Neural cell (in vitro differentiated cells): ENCODE measurements around the gene CRTAC1. TPM values are rescaled to one million over a fixed set of nuclear protein-coding genes. Genes with fewer than 3 reads are reported as not detected.

Experiments used
- H2AFZ ChIP-seq: fragments of 200-600, 300-800 bp; sonication (generic), shearing (Covaris generic); 2 replicates; pipeline ENCODE4 v1.6.0; 2014; ENCODE audit warnings: low read depth, mild to moderate bottlenecking, antibody characterized with exemption, low read length, moderate library complexity
- H3F3A ChIP-seq: fragments of 200-600 bp; shearing (Covaris generic); 2 replicates; pipeline ENCODE4 v1.6.1; 2016; ENCODE audit warnings: mild to moderate bottlenecking, moderate library complexity, mixed read lengths, antibody characterized with exemption, low read length; ENCODE audit not compliant: insufficient read depth, poor library complexity, severe bottlenecking
- H3K27ac ChIP-seq: fragments of 200-600, 300-800 bp; sonication (generic), shearing (Covaris generic); 2 replicates; pipeline ENCODE4 v1.5.1; 2014; ENCODE audit warnings: mild to moderate bottlenecking, low read length, moderate library complexity
- H3K27me3 ChIP-seq: fragments of 300-800, 200-600 bp; sonication (generic), shearing (Covaris generic); 2 replicates; pipeline ENCODE4 v1.6.0; 2014; ENCODE audit warnings: mild to moderate bottlenecking, low read depth, low read length, moderate library complexity; ENCODE audit not compliant: insufficient read depth
- H3K36me3 ChIP-seq: fragments of 300-800, 200-600 bp; sonication (generic), shearing (Covaris generic); 2 replicates; pipeline ENCODE4 v1.5.1; 2014; ENCODE audit warnings: mild to moderate bottlenecking, antibody characterized with exemption, low read length, moderate library complexity; ENCODE audit not compliant: insufficient read depth
- H3K4me2 ChIP-seq: fragments of 300-800, 200-600 bp; sonication (generic), shearing (Covaris generic); 2 replicates; pipeline ENCODE4 v1.6.0; 2014; ENCODE audit warnings: mild to moderate bottlenecking, low read length
- H3K4me3 ChIP-seq: fragments of 300-800, 200-600 bp; sonication (generic), shearing (Covaris generic); 2 replicates; pipeline ENCODE4 v1.5.1; 2014; ENCODE audit warnings: mild to moderate bottlenecking, low read length, moderate library complexity
- H3K79me2 ChIP-seq: fragments of 200-600 bp; shearing (Covaris generic); replicated peaks from 2 replicates; pipeline ENCODE4 v1.6.0; 2014; ENCODE audit warnings: mild to moderate bottlenecking, low read length, moderate library complexity; ENCODE audit not compliant: insufficient read depth
- H3K9ac ChIP-seq: fragments of 300-800, 200-600 bp; sonication (generic), shearing (Covaris generic); 2 replicates; pipeline ENCODE4 v1.6.1; 2016; ENCODE audit warnings: mild to moderate bottlenecking, low read length, mixed read lengths
- H3K9me2 ChIP-seq: fragments of 200-600 bp; shearing (Covaris generic); 2 replicates; pipeline ENCODE4 v1.6.1; 2016; ENCODE audit warnings: mild to moderate bottlenecking, low read length, mixed read lengths; ENCODE audit not compliant: insufficient read depth
- H3K9me3 ChIP-seq: fragments of 200-600, 300-800 bp; sonication (generic), shearing (Covaris generic); 2 replicates; pipeline ENCODE4 v1.6.1; 2016; ENCODE audit warnings: mild to moderate bottlenecking, mixed run types, low read length, moderate library complexity, mixed read lengths
- H4K20me1 ChIP-seq: fragments of 200-600 bp; shearing (Covaris generic); 2 replicates; pipeline ENCODE4 v1.6.1; 2016; ENCODE audit warnings: mild to moderate bottlenecking, mixed run types; ENCODE audit not compliant: insufficient read depth
- EP300 ChIP-seq: fragments of 450-650 bp; conservative IDR thresholded peaks from 2 replicates; pipeline ENCODE4 v1.6.1; 2014; ENCODE audit warnings: antibody characterized with exemption, mild to moderate bottlenecking, moderate library complexity; ENCODE audit not compliant: poor library complexity, severe bottlenecking
- EZH2 ChIP-seq: fragments of 200-600, 300-800 bp; shearing (Covaris generic), sonication (generic); IDR thresholded peaks from 2 replicates; pipeline ENCODE4 v1.6.1; 2014; ENCODE audit warnings: antibody characterized with exemption, low read length, borderline replicate concordance, mild to moderate bottlenecking; ENCODE audit not compliant: insufficient read depth, poor library complexity, severe bottlenecking
- MXI1 ChIP-seq: fragments of 450-650 bp; conservative IDR thresholded peaks from 2 replicates; pipeline ENCODE4 v1.6.1; 2014; ENCODE audit warnings: antibody characterized with exemption, mild to moderate bottlenecking; ENCODE audit not compliant: poor library complexity, severe bottlenecking
- POLR2AphosphoS5 ChIP-seq: IDR thresholded peaks from 2 replicates; pipeline ENCODE4 v1.6.1; 2012
- RAD21 ChIP-seq: fragments of 450-650 bp; conservative IDR thresholded peaks from 2 replicates; pipeline ENCODE4 v1.6.1; 2014; ENCODE audit warnings: antibody characterized with exemption, mild to moderate bottlenecking, moderate library complexity
- SMC3 ChIP-seq: fragments of 450-650 bp; conservative IDR thresholded peaks from 2 replicates; pipeline ENCODE4 v1.6.1; 2014; ENCODE audit warnings: antibody characterized with exemption, mild to moderate bottlenecking, moderate library complexity; ENCODE audit not compliant: poor library complexity
- TAF1 ChIP-seq: IDR thresholded peaks from 2 replicates; pipeline ENCODE4 v1.6.1; 2012; ENCODE audit warnings: low read depth
- polyA plus RNA-seq: library from polyadenylated mRNA; depleted of rRNA; stranded (reverse); fragments of >200 nt; gene quantifications from 2 replicates; pipeline ENCODE4 v1.2.3, GENCODE V29; 2014
- TF ChIP-seq, protein P1 (sequence below): IDR thresholded peaks from 2 replicates; pipeline ENCODE4 v1.6.1; 2012; ENCODE audit warnings: borderline replicate concordance
- TF ChIP-seq, protein P2 (sequence below): fragments of 450-650 bp; IDR thresholded peaks from 2 replicates; pipeline ENCODE4 v1.5.1; 2014; ENCODE audit warnings: antibody characterized with exemption, mild to moderate bottlenecking, moderate library complexity; ENCODE audit not compliant: poor library complexity, severe bottlenecking

CRTAC1 gene
- polyA plus RNA-seq, 1 donor from 2014 or later: 1.1 TPM

DNA sequence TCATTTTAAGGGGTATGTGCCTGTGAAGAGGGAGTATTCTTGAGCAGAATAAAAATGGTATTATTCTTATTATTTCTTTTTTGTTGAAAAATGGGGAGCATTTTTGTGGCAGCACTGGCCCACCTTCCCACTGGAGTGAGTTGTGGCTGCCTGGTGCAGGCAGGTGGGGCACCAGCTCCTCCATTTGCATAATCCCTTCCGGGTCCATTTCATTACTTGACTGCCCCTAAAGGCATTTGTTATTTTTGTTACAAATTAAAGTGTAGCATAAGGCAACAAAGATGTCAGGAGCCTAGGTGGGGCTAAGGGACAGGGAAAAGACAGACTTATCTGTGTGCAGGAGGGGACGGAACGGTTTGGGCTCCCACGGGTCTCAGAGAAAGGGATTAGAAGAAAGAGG lies 154.0 kb downstream of the CRTAC1 start:
- H3K9me2 ChIP-seq: no peaks in the 10 kb centered on the region
- H3K4me3 ChIP-seq: no peak overlapping the region
- H4K20me1 ChIP-seq: no peaks in the 10 kb centered on the region
- TF ChIP-seq, protein P1, sequence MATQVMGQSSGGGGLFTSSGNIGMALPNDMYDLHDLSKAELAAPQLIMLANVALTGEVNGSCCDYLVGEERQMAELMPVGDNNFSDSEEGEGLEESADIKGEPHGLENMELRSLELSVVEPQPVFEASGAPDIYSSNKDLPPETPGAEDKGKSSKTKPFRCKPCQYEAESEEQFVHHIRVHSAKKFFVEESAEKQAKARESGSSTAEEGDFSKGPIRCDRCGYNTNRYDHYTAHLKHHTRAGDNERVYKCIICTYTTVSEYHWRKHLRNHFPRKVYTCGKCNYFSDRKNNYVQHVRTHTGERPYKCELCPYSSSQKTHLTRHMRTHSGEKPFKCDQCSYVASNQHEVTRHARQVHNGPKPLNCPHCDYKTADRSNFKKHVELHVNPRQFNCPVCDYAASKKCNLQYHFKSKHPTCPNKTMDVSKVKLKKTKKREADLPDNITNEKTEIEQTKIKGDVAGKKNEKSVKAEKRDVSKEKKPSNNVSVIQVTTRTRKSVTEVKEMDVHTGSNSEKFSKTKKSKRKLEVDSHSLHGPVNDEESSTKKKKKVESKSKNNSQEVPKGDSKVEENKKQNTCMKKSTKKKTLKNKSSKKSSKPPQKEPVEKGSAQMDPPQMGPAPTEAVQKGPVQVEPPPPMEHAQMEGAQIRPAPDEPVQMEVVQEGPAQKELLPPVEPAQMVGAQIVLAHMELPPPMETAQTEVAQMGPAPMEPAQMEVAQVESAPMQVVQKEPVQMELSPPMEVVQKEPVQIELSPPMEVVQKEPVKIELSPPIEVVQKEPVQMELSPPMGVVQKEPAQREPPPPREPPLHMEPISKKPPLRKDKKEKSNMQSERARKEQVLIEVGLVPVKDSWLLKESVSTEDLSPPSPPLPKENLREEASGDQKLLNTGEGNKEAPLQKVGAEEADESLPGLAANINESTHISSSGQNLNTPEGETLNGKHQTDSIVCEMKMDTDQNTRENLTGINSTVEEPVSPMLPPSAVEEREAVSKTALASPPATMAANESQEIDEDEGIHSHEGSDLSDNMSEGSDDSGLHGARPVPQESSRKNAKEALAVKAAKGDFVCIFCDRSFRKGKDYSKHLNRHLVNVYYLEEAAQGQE: no peak
- H3K36me3 ChIP-seq: no peaks in the 10 kb centered on the region
- H3K27ac ChIP-seq: no peak overlapping the region
- H3K79me2 ChIP-seq: no peaks in the 10 kb centered on the region
- H2AFZ ChIP-seq: no peak overlapping the region
- no peak overlapping the region for H3K4me2 ChIP-seq
- no peak overlapping the region for H3K9ac ChIP-seq
- no peaks in the 10 kb centered on the region for H3F3A ChIP-seq
- H3K9me3 ChIP-seq: no peaks in the 10 kb centered on the region
- H3K27me3 ChIP-seq: no peaks in the 10 kb centered on the region

DNA sequence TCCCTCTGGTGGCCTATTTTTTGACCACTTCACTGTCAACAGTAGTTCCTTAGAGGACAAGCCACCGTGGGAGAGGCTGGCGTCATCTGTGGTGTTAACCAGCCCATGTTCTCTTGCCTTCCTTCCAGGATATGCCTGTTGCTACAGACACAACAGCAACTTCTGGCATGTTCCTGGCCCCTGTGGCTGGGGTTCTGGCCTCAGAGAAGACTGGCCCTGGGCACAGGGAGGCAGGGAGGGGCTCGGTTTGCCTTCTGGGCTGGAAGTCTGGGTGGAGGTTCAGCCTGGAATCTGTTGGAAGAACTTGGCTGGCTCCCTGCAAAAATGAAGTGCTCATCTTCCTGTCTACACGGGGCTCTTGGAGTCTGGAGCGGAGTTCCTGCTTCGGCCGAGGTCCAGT lies 155.0 kb downstream of the CRTAC1 start:
- Histone ChIP-seq H3K79me2 (no peaks in the 10 kb centered on the region), H3K27ac (no peak overlapping the region), H2AFZ (no peak overlapping the region), H3K4me2 (no peak overlapping the region), H3K36me3 (no peaks in the 10 kb centered on the region), H3K9ac (no peak overlapping the region), H4K20me1 (no peaks in the 10 kb centered on the region), H3K27me3 (no peaks in the 10 kb centered on the region), H3F3A (no peaks in the 10 kb centered on the region), H3K9me2 (no peaks in the 10 kb centered on the region), H3K9me3 (no peaks in the 10 kb centered on the region), H3K4me3 (no peak overlapping the region)
- TF ChIP-seq SMC3 (no peak), RAD21 (no peak), MXI1 (no peak), POLR2AphosphoS5 (no peak)

DNA sequence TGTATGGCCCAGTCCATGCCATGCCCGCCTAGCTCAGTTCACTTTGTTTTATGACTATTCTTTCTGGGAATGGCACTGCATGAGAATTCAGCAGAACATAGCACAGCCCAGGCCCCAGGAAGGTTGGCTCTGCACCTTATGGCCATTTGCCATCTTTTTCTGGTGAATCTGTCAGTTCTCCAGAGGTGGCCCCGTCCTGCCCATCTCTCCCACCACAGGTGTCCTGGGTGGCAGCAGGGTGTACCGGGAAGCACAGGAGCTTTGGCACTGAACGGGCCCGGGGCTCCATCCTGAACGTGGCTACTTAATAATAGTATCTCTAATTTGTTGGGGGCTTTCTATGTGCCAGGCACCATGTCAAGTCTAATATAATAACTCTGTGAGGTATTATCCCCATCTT lies 156.1 kb downstream of the CRTAC1 start:
- no peak for TF ChIP-seq SMC3
- no peak for TF ChIP-seq MXI1
- TF ChIP-seq, protein P1: no peak
- no peak for TF ChIP-seq TAF1
- TF ChIP-seq, protein P2, sequence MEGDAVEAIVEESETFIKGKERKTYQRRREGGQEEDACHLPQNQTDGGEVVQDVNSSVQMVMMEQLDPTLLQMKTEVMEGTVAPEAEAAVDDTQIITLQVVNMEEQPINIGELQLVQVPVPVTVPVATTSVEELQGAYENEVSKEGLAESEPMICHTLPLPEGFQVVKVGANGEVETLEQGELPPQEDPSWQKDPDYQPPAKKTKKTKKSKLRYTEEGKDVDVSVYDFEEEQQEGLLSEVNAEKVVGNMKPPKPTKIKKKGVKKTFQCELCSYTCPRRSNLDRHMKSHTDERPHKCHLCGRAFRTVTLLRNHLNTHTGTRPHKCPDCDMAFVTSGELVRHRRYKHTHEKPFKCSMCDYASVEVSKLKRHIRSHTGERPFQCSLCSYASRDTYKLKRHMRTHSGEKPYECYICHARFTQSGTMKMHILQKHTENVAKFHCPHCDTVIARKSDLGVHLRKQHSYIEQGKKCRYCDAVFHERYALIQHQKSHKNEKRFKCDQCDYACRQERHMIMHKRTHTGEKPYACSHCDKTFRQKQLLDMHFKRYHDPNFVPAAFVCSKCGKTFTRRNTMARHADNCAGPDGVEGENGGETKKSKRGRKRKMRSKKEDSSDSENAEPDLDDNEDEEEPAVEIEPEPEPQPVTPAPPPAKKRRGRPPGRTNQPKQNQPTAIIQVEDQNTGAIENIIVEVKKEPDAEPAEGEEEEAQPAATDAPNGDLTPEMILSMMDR: no peak
- TF ChIP-seq EZH2: no peak
- TF ChIP-seq EP300: no peak
- TF ChIP-seq POLR2AphosphoS5: no peak
- no peak for TF ChIP-seq RAD21
- no peak overlapping the region for H2AFZ ChIP-seq
- no peak overlapping the region for H3K4me2 ChIP-seq
- no peaks in the 10 kb centered on the region for H3K9me3 ChIP-seq
- no peak overlapping the region for H3K9ac ChIP-seq
- no peaks in the 10 kb centered on the region for H4K20me1 ChIP-seq
- H3K79me2 ChIP-seq: no peaks in the 10 kb centered on the region
- no peaks in the 10 kb centered on the region for H3K9me2 ChIP-seq
- H3K4me3 ChIP-seq: no peak overlapping the region
- H3K27me3 ChIP-seq: no peaks in the 10 kb centered on the region
- H3F3A ChIP-seq: no peaks in the 10 kb centered on the region
- no peaks in the 10 kb centered on the region for H3K36me3 ChIP-seq
- H3K27ac ChIP-seq: no peak overlapping the region
